Mesothelial cell of epicardium (in vitro differentiated cells): Measurements from ENCODE around the gene SLC38A3. TPM values are rescaled to one million over a fixed set of nuclear protein-coding genes. Genes with fewer than 3 reads are reported as not detected.
"Not testable (repeated sequence)": the region's sequence is repeated elsewhere in the genome, so short reads cannot be mapped to it uniquely, and the experiment has no call there.

Experiments
- DNase-seq, 2 experiments: peaks; one replicate each; pipeline ENCODE4 v3.0.0; 2021; ENCODE audit warnings: low spot score in 2 of 2; ENCODE audit not compliant: unreplicated experiment in 2 of 2
- H3K27ac Mint-ChIP-seq: 2 replicates; pipeline ENCODE4 v1.8.0; 2021; ENCODE audit warnings: mixed read lengths
- H3K27me3 Mint-ChIP-seq: 2 replicates; pipeline ENCODE4 v1.8.0; 2021; ENCODE audit warnings: low read depth, mixed read lengths
- H3K36me3 Mint-ChIP-seq: 2 replicates; pipeline ENCODE4 v1.8.0; 2021; ENCODE audit warnings: mixed read lengths
- H3K4me1 Mint-ChIP-seq: 2 replicates; pipeline ENCODE4 v1.8.0; 2021; ENCODE audit warnings: mixed read lengths
- H3K4me3 Mint-ChIP-seq: 2 replicates; pipeline ENCODE4 v1.8.0; 2021; ENCODE audit warnings: mild to moderate bottlenecking, moderate library complexity, mixed read lengths
- H3K9me3 Mint-ChIP-seq: 2 replicates; pipeline ENCODE4 v1.8.0; 2021; ENCODE audit warnings: mixed read lengths
- CTCF ChIP-seq: fragments of 200-600 bp; sonication (generic); IDR thresholded peaks from one replicate; pipeline ENCODE4 v1.5.0; 2021; ENCODE audit warnings: antibody characterized with exemption; ENCODE audit not compliant: unreplicated experiment
- total RNA-seq: library from RNA; stranded (reverse); gene quantifications from 3 replicates; pipeline ENCODE4 v1.2.1, GENCODE V29; 2021

The SLC38A3 gene
- total RNA-seq, 1 donor from 2014 or later: 1.8 TPM

- H3K27ac Mint-ChIP-seq: peak overlapping the region; percentile 100
- DNase-seq: no peak
- peaks cover 11% of the 10 kb centered on the region for H3K36me3 Mint-ChIP-seq
- no peaks in the 10 kb centered on the region for H3K27me3 Mint-ChIP-seq
- peaks cover 40% of the 10 kb centered on the region for H3K4me1 Mint-ChIP-seq
- H3K9me3 Mint-ChIP-seq: no peaks in the 10 kb centered on the region
- peak overlapping the region; percentile 64 for H3K4me3 Mint-ChIP-seq
- no peak for TF ChIP-seq CTCF
Observed at GRCh38 chr3:50260942-50261441, 55.9 kb downstream of the SLC38A3 start.

- Mint-ChIP-seq H3K9me3 (no peaks in the 10 kb centered on the region), H3K27me3 (no peaks in the 10 kb centered on the region), H3K36me3 (peaks cover 10% of the 10 kb centered on the region), H3K4me3 (peak overlapping the region; percentile 64), H3K27ac (peak overlapping the region; percentile 100), H3K4me1 (peaks cover 45% of the 10 kb centered on the region)
- DNase-seq: no peak
- TF ChIP-seq CTCF: no peak
Observed at GRCh38 chr3:50261505-50261904, 56.4 kb downstream of the SLC38A3 start.

- H3K4me1 Mint-ChIP-seq: peaks cover 52% of the 10 kb centered on the region
- not testable (repeated sequence) for DNase-seq, H3K4me3 Mint-ChIP-seq, H3K27me3 Mint-ChIP-seq, H3K9me3 Mint-ChIP-seq, H3K36me3 Mint-ChIP-seq
- H3K27ac Mint-ChIP-seq: peak overlapping the region; percentile 100
Observed at GRCh38 chr3:50262200-50262599, 57.1 kb downstream of the SLC38A3 start.

- TF ChIP-seq CTCF: no peak
- no peaks in the 10 kb centered on the region for H3K9me3 Mint-ChIP-seq
- H3K27me3 Mint-ChIP-seq: no peaks in the 10 kb centered on the region
- DNase-seq: no peak
- H3K36me3 Mint-ChIP-seq: peaks cover 1% of the 10 kb centered on the region
- peak overlapping the region; percentile 100 for H3K27ac Mint-ChIP-seq
- peaks cover 58% of the 10 kb centered on the region for H3K4me1 Mint-ChIP-seq
- H3K4me3 Mint-ChIP-seq: no peak overlapping the region
Observed at GRCh38 chr3:50262778-50263177, 57.7 kb downstream of the SLC38A3 start.

GRCh38 chr3:50263478-50264382 lies 58.7 kb downstream of the SLC38A3 start:
- Mint-ChIP-seq H3K27me3 (no peaks in the 10 kb centered on the region), H3K9me3 (no peaks in the 10 kb centered on the region), H3K27ac (peak overlapping the region; percentile 100), H3K4me3 (peak overlapping the region; percentile 2), H3K4me1 (peaks cover 67% of the 10 kb centered on the region), H3K36me3 (no peaks in the 10 kb centered on the region)
- TF ChIP-seq CTCF: no peak
- no peak for DNase-seq

GRCh38 chr3:50264383-50264963 lies 59.4 kb downstream of the SLC38A3 start:
- Mint-ChIP-seq H3K4me1 (peaks cover 65% of the 10 kb centered on the region), H3K27me3 (no peaks in the 10 kb centered on the region), H3K4me3 (peak overlapping the region; percentile 2), H3K27ac (peak overlapping the region; percentile 100), H3K36me3 (no peaks in the 10 kb centered on the region), H3K9me3 (no peaks in the 10 kb centered on the region)
- peak; percentile 86 to 88 for DNase-seq
- no peak for TF ChIP-seq CTCF
